T47D (cell line): ENCODE results near the gene SLC16A11.

Experiments
- DNase-seq, 2 experiments: peaks; one replicate each; pipeline versions ENCODE4 v3.0.0 to v3.0.0-alpha.2; 2011 to 2012; ENCODE audit warnings: low read depth in 1 of 2, low spot score in 1 of 2
- JUND ChIP-seq: IDR thresholded peaks from 2 replicates; pipeline ENCODE4 v1.6.1; 2012; ENCODE audit warnings: low read depth
- in situ Hi-C: cut with HindIII; loops from 2 replicates; pipeline ENCODE4 v1.10.0; 2016; ENCODE audit warnings: low sequenced_read_pairs, low pct_unique_long_range_greater_than_20kb

The SLC16A11 gene

DNA sequence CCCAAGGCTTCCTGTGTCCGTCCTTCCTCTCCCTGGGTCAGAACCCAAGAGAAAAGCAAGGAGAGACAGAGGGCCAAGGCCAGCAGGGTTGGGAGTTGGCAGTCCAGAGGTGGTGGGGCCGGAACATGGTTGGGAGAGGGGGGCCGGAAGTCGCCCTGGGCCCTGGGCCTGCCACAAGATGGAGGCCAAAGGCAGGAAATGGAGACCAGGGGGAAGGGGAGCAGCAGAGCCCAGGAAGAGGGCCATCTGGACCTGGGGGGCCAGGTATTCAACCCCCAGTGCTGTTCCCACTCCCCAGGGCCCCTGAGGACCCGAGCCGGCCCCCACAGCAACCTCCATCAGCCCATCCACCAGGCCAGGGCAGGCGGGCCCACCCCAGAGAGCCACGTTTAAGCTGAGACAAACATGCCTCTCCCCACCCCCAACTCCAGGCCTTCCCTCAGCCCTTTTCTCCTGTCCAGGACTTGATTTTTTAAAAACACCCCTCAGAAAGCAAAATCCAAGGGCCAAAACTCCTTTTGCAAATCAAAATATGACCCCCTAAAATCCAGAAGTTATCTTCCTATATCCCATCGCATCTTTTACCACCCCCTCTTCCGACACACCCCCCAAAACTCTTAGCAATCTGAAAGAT is 25.4 kb downstream of the SLC16A11 start:
- no peak for TF ChIP-seq JUND
- DNase-seq, result no peak
- in situ Hi-C loops, result no loop called here

DNA sequence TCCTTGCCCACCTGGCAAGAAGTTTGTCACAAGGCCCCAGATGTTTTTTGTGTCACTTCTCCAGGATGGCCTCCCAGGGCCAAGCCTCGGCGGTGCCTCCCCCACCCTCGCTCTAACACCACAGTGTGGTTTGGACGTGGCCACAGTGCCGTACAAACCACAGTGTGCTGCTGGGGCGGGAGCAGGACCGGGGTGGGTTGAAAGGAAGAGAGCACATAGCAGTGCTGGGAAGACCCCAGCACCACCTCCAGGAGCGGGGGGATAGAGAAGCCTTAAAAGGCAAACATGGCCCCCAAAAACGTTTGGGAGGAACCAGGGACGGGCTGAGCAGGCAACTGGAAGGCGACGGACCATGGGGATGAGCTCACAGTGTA is 26.1 kb downstream of the SLC16A11 start:
- DNase-seq, result no peak
- no peak for TF ChIP-seq JUND
- in situ Hi-C loops, result no loop called here

DNA sequence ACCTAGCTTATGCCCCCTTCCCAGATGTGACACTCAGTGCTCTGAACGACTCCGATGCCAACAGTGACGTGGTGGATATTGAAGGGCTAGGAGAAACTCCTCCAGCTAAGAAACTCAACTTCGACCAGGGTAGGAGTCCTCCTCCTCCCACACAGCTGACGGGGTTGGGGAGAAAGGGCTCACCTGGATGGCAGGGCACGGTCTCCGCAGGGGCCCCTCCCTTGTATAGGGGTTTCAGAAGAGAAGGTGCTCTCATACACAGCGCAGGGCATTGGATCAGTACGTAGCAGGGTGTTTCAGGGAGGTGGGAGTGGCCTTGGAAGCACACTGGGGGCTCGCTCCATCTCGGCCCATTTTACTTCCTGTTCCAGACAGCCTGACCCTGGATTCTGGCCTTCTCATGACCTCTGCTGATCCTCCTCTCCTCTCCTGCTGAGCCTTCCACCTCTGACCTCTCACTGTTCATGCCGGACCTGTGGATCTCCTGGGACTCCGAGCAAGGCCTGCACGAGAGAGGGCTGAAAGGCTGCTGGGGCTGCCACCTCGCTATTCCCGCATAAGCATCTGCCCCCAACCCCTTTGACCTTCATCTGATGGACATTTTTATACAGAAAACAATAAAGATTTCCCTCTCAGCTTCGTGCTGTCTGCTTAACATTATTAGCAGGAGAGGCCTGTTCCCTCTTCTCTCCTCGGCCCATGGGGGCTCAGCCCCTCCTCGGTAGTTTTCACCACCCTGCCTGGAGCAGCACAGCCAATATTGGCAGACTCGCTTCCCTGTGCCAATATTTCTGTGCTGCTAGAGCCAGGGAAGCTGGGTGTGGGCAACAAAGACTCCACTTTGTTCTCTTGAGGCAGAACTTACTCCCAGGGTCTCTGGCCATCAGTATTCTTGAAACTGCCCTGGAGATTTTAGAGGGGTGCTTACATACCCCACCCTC is 26.7 kb downstream of the SLC16A11 start:
- TF ChIP-seq JUND, result no peak
- DNase-seq, result no peak
- in situ Hi-C loops, result no loop called here

DNA sequence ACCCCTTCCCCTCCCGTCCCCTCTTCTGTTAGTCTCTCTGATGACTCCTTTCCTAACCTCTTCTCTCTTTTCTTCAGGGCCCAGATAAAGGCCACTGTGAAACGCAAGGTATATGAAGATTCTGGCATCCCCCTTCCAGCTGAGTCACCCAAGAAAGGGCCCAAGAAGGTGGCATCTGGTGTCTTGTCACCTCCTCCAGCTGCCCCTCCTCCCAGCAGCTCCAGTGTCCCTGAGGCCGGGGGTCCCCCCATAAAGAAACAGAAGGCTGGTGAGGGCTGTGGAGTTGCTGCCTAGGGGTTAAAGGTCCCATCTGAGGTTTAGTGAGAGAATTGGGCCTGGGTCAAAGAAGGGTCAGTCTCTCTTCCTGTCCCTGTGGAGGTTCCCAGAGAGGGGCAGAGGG is 27.5 kb downstream of the SLC16A11 start:
- DNase-seq, result no peak
- in situ Hi-C loops, result no loop called here
- TF ChIP-seq JUND, result no peak

DNA sequence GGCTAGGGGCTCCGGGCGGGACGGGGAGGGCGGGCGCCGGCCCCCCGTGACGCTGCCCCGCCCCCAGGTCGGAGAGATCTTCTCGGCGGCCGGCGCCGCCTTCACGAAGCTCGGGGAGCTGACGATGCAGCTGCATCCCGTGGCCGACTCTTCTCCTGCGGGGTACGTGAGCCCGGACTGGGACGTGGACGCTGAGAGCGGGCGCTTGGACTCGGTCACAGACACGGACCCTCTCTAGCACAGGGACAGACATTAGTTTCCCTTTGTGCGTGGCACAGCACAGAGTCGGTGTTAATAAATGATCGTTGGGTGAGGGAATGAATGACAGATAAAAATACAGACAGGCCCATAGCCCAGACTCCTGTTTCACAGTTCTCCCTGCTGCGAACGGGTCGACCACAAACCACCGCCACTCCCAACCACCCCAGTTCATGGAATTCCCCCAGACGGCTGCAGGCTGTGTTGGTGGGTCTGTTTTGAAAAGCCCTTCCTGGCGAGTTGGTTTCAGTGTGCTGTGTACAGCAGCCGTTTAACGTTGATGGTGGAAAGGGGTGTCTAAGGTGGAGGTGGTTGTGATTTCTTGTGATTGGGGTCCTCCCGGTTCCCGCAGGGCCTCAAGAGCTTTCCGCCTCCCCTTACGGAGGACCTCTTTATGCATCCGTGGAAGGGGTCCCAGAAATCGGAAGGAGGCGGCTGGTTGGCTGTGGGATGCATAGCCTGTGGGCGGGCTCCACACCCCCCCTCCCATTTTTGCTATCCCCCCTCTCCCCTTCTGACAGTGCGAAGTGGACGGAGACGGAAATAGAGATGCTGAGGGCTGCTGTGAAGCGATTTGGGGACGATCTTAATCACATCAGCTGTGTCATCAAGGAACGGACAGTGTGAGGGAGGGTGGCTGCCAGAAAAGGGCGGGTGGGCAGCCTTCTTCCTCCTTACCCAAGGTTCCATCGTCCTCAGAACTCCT is 28.6 kb downstream of the SLC16A11 start:
- TF ChIP-seq JUND, result no peak
- DNase-seq, result no peak
- in situ Hi-C loops, result no loop called here

DNA sequence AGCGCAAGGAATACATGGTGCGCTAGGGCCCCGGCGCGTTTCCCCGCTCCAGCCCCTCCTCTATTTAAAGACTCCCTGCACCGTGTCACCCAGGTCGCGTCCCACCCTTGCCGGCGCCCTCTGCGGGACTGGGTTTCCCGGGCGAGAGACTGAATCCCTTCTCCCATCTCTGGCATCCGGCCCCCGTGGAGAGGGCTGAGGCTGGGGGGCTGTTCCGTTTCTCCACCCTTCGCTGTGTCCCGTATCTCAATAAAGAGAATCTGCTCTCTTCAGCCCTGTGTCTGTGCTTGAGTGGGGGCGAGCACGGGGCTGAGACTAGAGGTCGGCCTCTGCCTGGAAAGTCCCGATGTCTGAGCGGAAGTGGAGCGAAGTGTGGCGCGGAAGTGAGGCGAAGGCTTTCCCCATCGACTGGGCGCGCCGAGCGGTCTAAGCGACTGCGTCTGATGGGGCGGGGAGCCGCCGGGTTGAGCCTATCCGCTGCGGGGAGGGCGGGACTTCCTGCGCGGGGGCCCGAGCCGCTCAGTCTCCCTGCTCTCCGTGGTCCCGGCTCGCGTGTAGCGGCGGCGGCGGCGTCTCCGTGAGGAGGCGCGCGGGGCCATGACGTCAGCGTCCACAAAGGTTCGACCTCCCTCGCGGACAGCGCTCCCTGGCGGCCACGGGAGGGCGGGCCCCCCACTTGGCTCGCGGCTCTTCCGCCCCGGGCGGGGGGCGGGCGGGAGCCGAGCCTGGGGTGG is 29.5 kb downstream of the SLC16A11 start:
- peak; percentile 81 to 96 for DNase-seq
- in situ Hi-C loops, result no loop called here

DNA sequence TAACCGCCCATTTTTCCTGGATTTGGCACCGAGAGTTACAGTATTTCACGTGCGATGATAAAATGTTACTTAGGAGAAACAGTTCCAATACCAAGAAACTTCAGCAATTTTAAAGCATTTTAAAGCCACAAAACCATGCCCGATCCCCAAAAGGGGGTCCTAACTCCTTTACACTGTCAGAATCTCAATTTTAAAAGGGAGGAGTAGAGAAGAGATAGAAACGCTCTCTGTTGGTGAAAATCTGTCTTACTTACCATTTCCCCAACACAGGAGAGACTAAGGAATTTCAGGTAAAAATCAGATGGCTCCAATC is 32.0 kb downstream of the SLC16A11 start:
- TF ChIP-seq JUND, result no peak
- in situ Hi-C loops, result no loop called here
- no peak for DNase-seq

More for the DNA sequence above, 29.5 kb downstream of the SLC16A11 start:
- no peak for TF ChIP-seq JUND

DNA sequence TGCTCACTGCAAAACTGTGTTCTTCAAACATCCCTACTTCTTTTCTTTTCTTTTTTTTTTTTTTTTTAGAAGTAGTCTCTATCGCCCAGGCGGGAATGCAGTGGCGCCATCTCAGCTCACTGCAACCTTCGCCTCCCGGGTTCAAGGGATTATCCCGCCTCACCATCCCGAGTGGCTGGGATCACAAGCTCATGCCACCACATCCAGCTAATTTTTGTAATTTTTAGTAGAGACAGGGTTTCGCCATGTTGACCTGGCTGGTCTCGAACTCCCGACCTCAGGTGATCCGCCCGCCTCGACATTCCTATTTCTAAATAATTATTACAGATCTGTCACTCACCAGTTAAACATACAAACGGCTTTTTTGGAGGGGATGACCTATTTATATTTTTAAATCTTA is 32.5 kb downstream of the SLC16A11 start:
- no peak for DNase-seq
- in situ Hi-C loops, result no loop called here
- no peak for TF ChIP-seq JUND

DNA sequence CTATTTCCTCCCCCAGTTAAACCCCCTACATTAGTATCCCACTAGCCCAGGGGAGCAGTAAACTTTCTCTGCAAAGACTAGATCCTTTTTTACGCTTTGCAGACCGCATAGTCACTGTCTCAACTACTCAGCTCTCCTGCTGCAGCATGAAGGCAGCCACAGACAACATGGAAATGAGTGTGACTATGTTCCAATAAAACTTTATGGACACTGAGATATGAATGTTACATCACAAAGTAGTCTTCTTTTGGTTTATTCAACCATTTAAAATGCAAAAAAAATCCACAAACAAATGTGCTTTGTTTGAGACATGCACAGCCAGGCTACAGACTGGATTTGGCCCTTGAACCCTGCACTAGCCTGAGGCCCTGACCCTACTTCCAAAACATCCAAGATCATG is 33.4 kb downstream of the SLC16A11 start:
- in situ Hi-C loops, result no loop called here
- TF ChIP-seq JUND, result no peak

DNA sequence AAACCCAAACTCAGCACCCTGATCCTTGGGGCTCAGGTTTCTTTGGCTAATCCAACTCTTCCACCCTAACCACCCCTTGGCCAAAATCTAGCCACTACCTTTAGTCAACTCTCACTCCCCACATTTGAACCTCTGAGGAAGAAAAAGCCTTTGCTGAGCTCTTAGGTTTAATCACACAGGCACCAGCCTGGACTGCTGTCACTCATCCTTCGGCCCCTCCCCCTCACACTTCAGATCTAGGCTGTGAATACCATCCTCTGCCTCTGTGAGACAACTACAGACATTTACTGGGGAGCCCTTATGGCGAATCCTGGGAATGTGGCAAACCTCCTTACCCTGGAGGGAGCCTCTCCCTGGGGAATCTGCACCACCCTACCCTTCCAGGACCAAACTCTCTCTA is 36.7 kb downstream of the SLC16A11 start:
- no peak for TF ChIP-seq JUND
- in situ Hi-C loops, result no loop called here
- DNase-seq, result no peak

More for the DNA sequence above, 33.4 kb downstream of the SLC16A11 start:
- no peak for DNase-seq

DNA sequence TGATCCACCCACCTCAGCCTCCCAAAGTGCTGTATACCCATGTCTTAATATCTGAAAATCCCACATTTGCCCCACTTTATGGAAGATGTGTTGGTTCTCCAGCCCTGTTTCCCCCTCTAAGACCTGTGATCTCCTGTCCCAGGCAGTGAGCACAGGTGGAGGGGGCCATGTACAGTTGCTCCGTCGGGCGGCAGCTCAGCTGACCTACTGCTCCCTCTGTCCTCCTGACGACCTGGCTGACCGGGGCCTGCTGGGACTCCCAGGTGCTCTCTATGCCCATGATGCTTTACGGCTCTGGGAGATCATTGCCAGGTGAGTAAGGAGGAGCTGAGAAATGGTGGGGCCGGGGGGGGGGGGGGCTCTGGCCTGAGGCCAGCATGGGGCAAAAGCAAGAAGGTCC is 38.2 kb downstream of the SLC16A11 start:
- TF ChIP-seq JUND, result no peak
- in situ Hi-C loops, result no loop called here
- DNase-seq, result no peak
